ENCODE results near the gene HSD11B1L.

GRCh38 chr19:5665781-5666513 is 14.9 kb upstream of the HSD11B1L start:
- TF ChIP-seq, protein P1, sequence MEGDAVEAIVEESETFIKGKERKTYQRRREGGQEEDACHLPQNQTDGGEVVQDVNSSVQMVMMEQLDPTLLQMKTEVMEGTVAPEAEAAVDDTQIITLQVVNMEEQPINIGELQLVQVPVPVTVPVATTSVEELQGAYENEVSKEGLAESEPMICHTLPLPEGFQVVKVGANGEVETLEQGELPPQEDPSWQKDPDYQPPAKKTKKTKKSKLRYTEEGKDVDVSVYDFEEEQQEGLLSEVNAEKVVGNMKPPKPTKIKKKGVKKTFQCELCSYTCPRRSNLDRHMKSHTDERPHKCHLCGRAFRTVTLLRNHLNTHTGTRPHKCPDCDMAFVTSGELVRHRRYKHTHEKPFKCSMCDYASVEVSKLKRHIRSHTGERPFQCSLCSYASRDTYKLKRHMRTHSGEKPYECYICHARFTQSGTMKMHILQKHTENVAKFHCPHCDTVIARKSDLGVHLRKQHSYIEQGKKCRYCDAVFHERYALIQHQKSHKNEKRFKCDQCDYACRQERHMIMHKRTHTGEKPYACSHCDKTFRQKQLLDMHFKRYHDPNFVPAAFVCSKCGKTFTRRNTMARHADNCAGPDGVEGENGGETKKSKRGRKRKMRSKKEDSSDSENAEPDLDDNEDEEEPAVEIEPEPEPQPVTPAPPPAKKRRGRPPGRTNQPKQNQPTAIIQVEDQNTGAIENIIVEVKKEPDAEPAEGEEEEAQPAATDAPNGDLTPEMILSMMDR (IDR thresholded peaks at IDR 0.05), result no peak
- no peak for TF ChIP-seq EZH2 (IDR thresholded peaks at IDR 0.05; ENCODE audit: borderline replicate concordance, insufficient read depth, low read depth, low read length, poor library complexity, severe bottlenecking)
